ENCODE measurements around the gene SLC12A5.
A peak's percentile ranks its signal among the peaks of the same experiment; 100 is the strongest.

The SLC12A5 gene

DNA sequence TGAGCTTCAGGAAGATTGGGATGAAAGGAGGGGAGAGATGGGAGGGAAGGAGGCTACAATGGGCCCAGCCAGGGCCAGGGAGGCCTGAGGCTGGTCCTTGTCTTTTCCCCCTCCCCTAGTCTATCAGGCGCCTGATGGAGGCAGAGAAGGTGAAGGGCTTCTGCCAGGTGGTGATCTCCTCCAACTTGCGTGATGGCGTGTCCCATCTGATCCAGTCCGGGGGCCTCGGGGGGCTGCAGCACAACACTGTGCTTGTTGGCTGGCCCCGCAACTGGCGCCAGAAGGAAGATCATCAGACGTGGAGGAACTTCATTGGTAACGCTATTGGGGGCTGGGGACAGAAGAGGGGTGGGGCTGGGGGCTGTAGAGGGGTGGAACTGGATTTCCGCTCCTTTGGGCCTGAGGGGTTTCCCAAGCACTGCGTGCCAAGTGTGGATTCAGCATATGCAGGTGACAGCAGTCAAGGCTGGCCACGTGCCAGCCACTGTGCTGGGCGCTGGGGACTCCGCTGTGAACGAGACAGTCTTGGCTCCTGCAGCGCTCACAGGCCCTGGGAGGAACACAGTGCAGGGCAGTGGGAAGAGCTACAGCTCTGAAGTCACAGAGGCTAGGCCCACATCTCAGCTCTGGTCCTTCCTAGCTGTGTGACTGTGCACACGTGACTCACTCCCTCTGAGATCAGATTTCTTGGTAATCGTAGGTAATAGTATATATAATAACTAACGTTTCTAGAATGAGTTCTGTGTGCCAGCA is 22.7 kb downstream of the SLC12A5 start:
- no peaks in the 10 kb centered on the region for H3K4me1 ChIP-seq (ENCODE audit: control insufficient read depth, insufficient read depth, low read length, poor library complexity, severe bottlenecking)

GRCh38 chr20:46053416-46053815 is 24.4 kb downstream of the SLC12A5 start:
- peaks cover 4% of the 10 kb centered on the region for H3K27me3 ChIP-seq (replicated peaks; ENCODE audit: control insufficient read depth, insufficient read depth, low read length, poor library complexity, severe bottlenecking)
- peaks cover 6% of the 10 kb centered on the region for H3K4me1 ChIP-seq (ENCODE audit: control insufficient read depth, insufficient read depth, low read length, poor library complexity, severe bottlenecking)
- no peak overlapping the region for H3K27ac ChIP-seq (ENCODE audit: insufficient read depth, low read length, poor library complexity, severe bottlenecking)
- H3K36me3 ChIP-seq (ENCODE audit: control insufficient read depth, insufficient read depth, low read length) = no peaks in the 10 kb centered on the region
- H3K4me3 ChIP-seq (ENCODE audit: insufficient read depth, low read depth, low read length, poor library complexity, severe bottlenecking) = no peak overlapping the region
- DNase-seq = no peak
- H3K9me3 ChIP-seq (ENCODE audit: control insufficient read depth, low read length) = no peaks in the 10 kb centered on the region

More for the DNA sequence above, 22.7 kb downstream of the SLC12A5 start:
- Histone ChIP-seq H3K27me3 (replicated peaks; ENCODE audit: control insufficient read depth, insufficient read depth, low read length, poor library complexity, severe bottlenecking) (peaks cover 2% of the 10 kb centered on the region), H3K4me3 (ENCODE audit: insufficient read depth, low read depth, low read length, poor library complexity, severe bottlenecking) (no peak overlapping the region), H3K9me3 (ENCODE audit: control insufficient read depth, low read length) (no peaks in the 10 kb centered on the region), H3K27ac (ENCODE audit: insufficient read depth, low read length, poor library complexity, severe bottlenecking) (no peak overlapping the region), H3K36me3 (ENCODE audit: control insufficient read depth, insufficient read depth, low read length) (no peaks in the 10 kb centered on the region)
- no peak for DNase-seq

GRCh38 chr20:46054606-46055005 is 25.6 kb downstream of the SLC12A5 start:
- Histone ChIP-seq H3K9me3 (ENCODE audit: control insufficient read depth, low read length) (no peaks in the 10 kb centered on the region), H3K27me3 (replicated peaks; ENCODE audit: control insufficient read depth, insufficient read depth, low read length, poor library complexity, severe bottlenecking) (peaks cover 4% of the 10 kb centered on the region), H3K4me3 (ENCODE audit: insufficient read depth, low read depth, low read length, poor library complexity, severe bottlenecking) (no peak overlapping the region), H3K4me1 (ENCODE audit: control insufficient read depth, insufficient read depth, low read length, poor library complexity, severe bottlenecking) (peaks cover 12% of the 10 kb centered on the region), H3K36me3 (ENCODE audit: control insufficient read depth, insufficient read depth, low read length) (no peaks in the 10 kb centered on the region), H3K27ac (ENCODE audit: insufficient read depth, low read length, poor library complexity, severe bottlenecking) (no peak overlapping the region)
- DNase-seq = no peak

DNA sequence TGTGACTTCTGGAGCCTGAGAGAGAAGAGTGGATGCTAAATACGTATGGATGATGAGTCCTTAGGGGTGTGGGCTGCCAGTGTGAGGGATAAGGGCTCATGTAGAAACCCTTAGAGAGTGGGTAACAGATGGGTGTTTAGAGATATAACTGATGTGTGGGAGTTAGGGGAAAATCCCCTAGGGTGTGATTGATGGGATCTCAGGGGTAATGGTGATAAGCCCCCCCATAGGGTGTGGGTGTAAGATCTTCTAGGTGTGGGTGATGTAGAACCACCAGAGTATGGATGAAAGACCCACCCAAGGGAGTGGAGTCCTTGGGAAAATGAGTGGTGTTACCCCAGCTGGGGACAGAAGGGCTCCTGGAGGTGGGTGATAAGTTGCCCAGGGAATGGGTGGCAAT is 26.3 kb downstream of the SLC12A5 start:
- Histone ChIP-seq H3K27ac (ENCODE audit: insufficient read depth, low read length, poor library complexity, severe bottlenecking) (no peak overlapping the region), H3K36me3 (ENCODE audit: control insufficient read depth, insufficient read depth, low read length) (no peaks in the 10 kb centered on the region), H3K4me1 (ENCODE audit: control insufficient read depth, insufficient read depth, low read length, poor library complexity, severe bottlenecking) (peaks cover 16% of the 10 kb centered on the region), H3K27me3 (replicated peaks; ENCODE audit: control insufficient read depth, insufficient read depth, low read length, poor library complexity, severe bottlenecking) (peaks cover 4% of the 10 kb centered on the region), H3K9me3 (ENCODE audit: control insufficient read depth, low read length) (no peaks in the 10 kb centered on the region), H3K4me3 (ENCODE audit: insufficient read depth, low read depth, low read length, poor library complexity, severe bottlenecking) (no peak overlapping the region)
- DNase-seq = no peak

GRCh38 chr20:46056027-46056833 is 27.2 kb downstream of the SLC12A5 start:
- H3K4me3 ChIP-seq (ENCODE audit: insufficient read depth, low read depth, low read length, poor library complexity, severe bottlenecking) = no peak overlapping the region
- H3K27ac ChIP-seq (ENCODE audit: insufficient read depth, low read length, poor library complexity, severe bottlenecking) = no peak overlapping the region
- no peaks in the 10 kb centered on the region for H3K9me3 ChIP-seq (ENCODE audit: control insufficient read depth, low read length)
- DNase-seq = no peak
- peaks cover 3% of the 10 kb centered on the region for H3K36me3 ChIP-seq (ENCODE audit: control insufficient read depth, insufficient read depth, low read length)
- H3K27me3 ChIP-seq (replicated peaks; ENCODE audit: control insufficient read depth, insufficient read depth, low read length, poor library complexity, severe bottlenecking) = peaks cover 4% of the 10 kb centered on the region
- H3K4me1 ChIP-seq (ENCODE audit: control insufficient read depth, insufficient read depth, low read length, poor library complexity, severe bottlenecking) = peaks cover 25% of the 10 kb centered on the region

- Histone ChIP-seq H3K36me3 (ENCODE audit: control insufficient read depth, insufficient read depth, low read length) (peaks cover 13% of the 10 kb centered on the region), H3K4me1 (ENCODE audit: control insufficient read depth, insufficient read depth, low read length, poor library complexity, severe bottlenecking) (peaks cover 29% of the 10 kb centered on the region), H3K27me3 (replicated peaks; ENCODE audit: control insufficient read depth, insufficient read depth, low read length, poor library complexity, severe bottlenecking) (peaks cover 4% of the 10 kb centered on the region), H3K27ac (ENCODE audit: insufficient read depth, low read length, poor library complexity, severe bottlenecking) (no peak overlapping the region), H3K4me3 (ENCODE audit: insufficient read depth, low read depth, low read length, poor library complexity, severe bottlenecking) (no peak overlapping the region), H3K9me3 (ENCODE audit: control insufficient read depth, low read length) (no peaks in the 10 kb centered on the region)
- no peak for DNase-seq
Measured at GRCh38 chr20:46056970-46057855, 28.2 kb downstream of the SLC12A5 start.

DNA sequence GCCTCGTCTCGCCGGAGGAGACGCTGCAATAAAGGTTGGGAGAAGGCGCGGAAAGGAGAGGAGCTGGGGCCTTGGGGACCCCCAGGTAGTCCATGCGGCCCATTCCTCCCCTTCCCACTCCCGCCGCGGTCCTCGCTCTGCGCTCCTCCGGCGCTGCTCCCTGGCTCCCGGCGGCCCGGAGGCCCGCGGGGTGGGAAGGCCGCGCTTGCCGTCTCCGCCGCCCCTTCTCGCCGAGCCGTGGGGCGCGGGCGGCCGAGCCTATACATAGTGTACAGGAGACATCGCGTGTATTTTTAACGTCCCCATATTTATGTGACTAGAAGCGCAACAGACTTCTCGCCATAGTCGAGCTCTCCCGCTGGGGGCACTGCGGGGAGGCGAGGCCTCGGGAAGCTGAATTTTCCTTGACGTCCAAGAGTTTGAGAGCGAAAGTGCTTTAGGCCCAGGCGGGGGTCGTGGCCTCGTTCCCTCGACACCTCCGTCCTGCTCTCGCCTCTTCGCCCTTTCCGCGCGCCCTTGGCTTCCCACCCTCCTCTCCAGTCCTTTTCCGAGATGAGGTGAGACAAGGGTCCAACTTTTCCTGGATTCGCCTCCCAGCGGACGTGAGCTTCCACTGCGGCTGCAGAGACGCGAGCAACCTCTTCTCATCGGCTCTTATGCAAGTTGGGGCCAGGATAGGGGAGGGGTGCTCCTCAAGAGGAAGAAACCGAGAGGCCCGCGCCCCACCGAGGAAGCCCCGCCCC is 29.0 kb downstream of the SLC12A5 start:
- peak overlapping the region; percentile 22 for H3K4me3 ChIP-seq (ENCODE audit: insufficient read depth, low read depth, low read length, poor library complexity, severe bottlenecking)
- H3K9me3 ChIP-seq (ENCODE audit: control insufficient read depth, low read length) = no peaks in the 10 kb centered on the region
- no peak overlapping the region for H3K27ac ChIP-seq (ENCODE audit: insufficient read depth, low read length, poor library complexity, severe bottlenecking)
- peaks cover 29% of the 10 kb centered on the region for H3K4me1 ChIP-seq (ENCODE audit: control insufficient read depth, insufficient read depth, low read length, poor library complexity, severe bottlenecking)
- DNase-seq = no peak
- peaks cover 21% of the 10 kb centered on the region for H3K36me3 ChIP-seq (ENCODE audit: control insufficient read depth, insufficient read depth, low read length)
- peaks cover 4% of the 10 kb centered on the region for H3K27me3 ChIP-seq (replicated peaks; ENCODE audit: control insufficient read depth, insufficient read depth, low read length, poor library complexity, severe bottlenecking)

DNA sequence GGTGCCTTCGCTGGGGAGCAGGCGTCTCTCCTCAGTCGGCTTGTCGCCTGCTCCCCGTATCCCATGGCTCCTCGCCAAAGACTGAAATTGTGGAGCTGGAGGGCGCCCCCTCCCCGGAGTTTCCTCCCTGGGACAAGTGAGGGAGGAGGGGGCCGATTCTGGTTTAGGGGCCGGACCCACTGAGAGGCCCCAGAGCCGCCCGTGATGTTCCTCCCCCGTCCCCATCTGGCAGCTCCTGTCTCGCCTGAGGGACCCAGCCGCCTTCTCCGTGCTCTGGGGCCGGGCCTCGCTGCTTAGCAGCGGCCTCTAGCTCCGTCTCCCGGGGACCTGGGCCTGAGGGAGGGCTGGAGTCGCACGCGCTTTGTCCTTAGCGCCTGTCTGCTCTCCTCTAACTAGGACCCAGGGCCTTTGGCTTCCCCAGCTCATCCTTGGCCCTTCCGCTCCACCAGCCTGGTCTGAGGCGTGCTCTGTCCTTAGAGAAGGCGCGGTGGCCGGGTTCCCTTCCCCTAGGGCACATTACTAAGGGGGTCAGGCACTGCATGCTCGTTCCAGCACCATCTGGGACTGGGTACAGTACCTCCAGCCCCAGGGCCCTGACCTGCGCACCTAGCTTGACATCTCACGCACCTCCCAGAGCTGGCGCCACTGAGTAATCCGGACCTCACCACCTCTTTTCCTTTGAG is 29.7 kb downstream of the SLC12A5 start:
- no peak overlapping the region for H3K27ac ChIP-seq (ENCODE audit: insufficient read depth, low read length, poor library complexity, severe bottlenecking)
- peaks cover 28% of the 10 kb centered on the region for H3K36me3 ChIP-seq (ENCODE audit: control insufficient read depth, insufficient read depth, low read length)
- DNase-seq = no peak
- peaks cover 4% of the 10 kb centered on the region for H3K27me3 ChIP-seq (replicated peaks; ENCODE audit: control insufficient read depth, insufficient read depth, low read length, poor library complexity, severe bottlenecking)
- H3K9me3 ChIP-seq (ENCODE audit: control insufficient read depth, low read length) = no peaks in the 10 kb centered on the region
- peaks cover 29% of the 10 kb centered on the region for H3K4me1 ChIP-seq (ENCODE audit: control insufficient read depth, insufficient read depth, low read length, poor library complexity, severe bottlenecking)
- H3K4me3 ChIP-seq (ENCODE audit: insufficient read depth, low read depth, low read length, poor library complexity, severe bottlenecking) = peak overlapping the region; percentile 22

Data from effector memory CD4-positive, alpha-beta T cell (primary cell).